NCI-H146 treated with DMSO at 0.1 percent for 48 hours (cell line): ENCODE measurements around the gene GRHPR.
A peak's percentile ranks its signal among the peaks of the same experiment; 100 is the strongest.

ENCODE experiments used
- DNase-seq: peaks from one replicate; lab custom pipeline; 2025; ENCODE audit not compliant: unreplicated experiment; lab: John Stamatoyannopoulos, UW

GRHPR gene

GRCh38 chr9:37398464-37399025 is 24.0 kb upstream of the GRHPR start:
- DNase-seq = no peak

- DNase-seq = no peak
These were observed 23.2 kb upstream of the GRHPR start for GRCh38 chr9:37399336-37399735.

- no peak for DNase-seq
These were observed 17.9 kb upstream of the GRHPR start for GRCh38 chr9:37404590-37404989.

GRCh38 chr9:37405350-37405749 is 17.1 kb upstream of the GRHPR start:
- no peak for DNase-seq

GRCh38 chr9:37405764-37406380 is 16.6 kb upstream of the GRHPR start:
- no peak for DNase-seq

GRCh38 chr9:37406603-37407401 is 15.7 kb upstream of the GRHPR start:
- DNase-seq = no peak

- no peak for DNase-seq
These were observed 15.0 kb upstream of the GRHPR start for GRCh38 chr9:37407468-37407867.

GRCh38 chr9:37408933-37409710 is 13.4 kb upstream of the GRHPR start:
- DNase-seq = no peak

GRCh38 chr9:37410354-37410861 is 12.1 kb upstream of the GRHPR start:
- no peak for DNase-seq

GRCh38 chr9:37410969-37411785 is 11.3 kb upstream of the GRHPR start:
- no peak for DNase-seq

- DNase-seq = no peak
These were observed 9.9 kb upstream of the GRHPR start for GRCh38 chr9:37412431-37413151.

GRCh38 chr9:37413311-37413710 is 9.2 kb upstream of the GRHPR start:
- no peak for DNase-seq

GRCh38 chr9:37414503-37414943 is 8.0 kb upstream of the GRHPR start:
- no peak for DNase-seq

GRCh38 chr9:37415011-37415719 is 7.3 kb upstream of the GRHPR start:
- peak; percentile 62 for DNase-seq

- no peak for DNase-seq
These were observed 5.2 kb upstream of the GRHPR start for GRCh38 chr9:37417252-37417803.

- DNase-seq = no peak
These were observed 4.5 kb upstream of the GRHPR start for GRCh38 chr9:37417857-37418618.

GRCh38 chr9:37419204-37419603 is 3.3 kb upstream of the GRHPR start:
- DNase-seq = no peak
